HG02870 (cell line): ENCODE results near the gene PET100.
"Not testable (repeated sequence)": the region's sequence is repeated elsewhere in the genome, so short reads cannot be mapped to it uniquely, and the experiment has no call there.

Source experiments
- ATAC-seq: cut with Tn5 transposase; IDR thresholded peaks from one replicate; pipeline ENCODE4 v1.9.1; 2021; ENCODE audit warnings: mild to moderate bottlenecking, moderate library complexity; ENCODE audit not compliant: unreplicated experiment

Gene PET100

GRCh38 chr19:7632340-7633203 lies 3.0 kb downstream of the PET100 start:
- ATAC-seq: no peak

GRCh38 chr19:7633698-7634097 lies 4.1 kb downstream of the PET100 start, which contains the start of gene PCP2:
Gene PCP2 (minus strand): TSS chr19:7633719. CDS start chr19:7633457, 262 bp downstream.
- no peak for ATAC-seq

GRCh38 chr19:7635670-7636069 lies 6.1 kb downstream of the PET100 start:
- no peak for ATAC-seq

- no peak for ATAC-seq
These were observed 6.7 kb downstream of the PET100 start for GRCh38 chr19:7636317-7636690.

GRCh38 chr19:7636691-7637373 lies 7.2 kb downstream of the PET100 start, which contains the start of gene STXBP2:
Gene STXBP2 (plus strand): TSS chr19:7637110. CDS start chr19:7637150, 40 bp downstream.
- peak; percentile 51 for ATAC-seq

DNA sequence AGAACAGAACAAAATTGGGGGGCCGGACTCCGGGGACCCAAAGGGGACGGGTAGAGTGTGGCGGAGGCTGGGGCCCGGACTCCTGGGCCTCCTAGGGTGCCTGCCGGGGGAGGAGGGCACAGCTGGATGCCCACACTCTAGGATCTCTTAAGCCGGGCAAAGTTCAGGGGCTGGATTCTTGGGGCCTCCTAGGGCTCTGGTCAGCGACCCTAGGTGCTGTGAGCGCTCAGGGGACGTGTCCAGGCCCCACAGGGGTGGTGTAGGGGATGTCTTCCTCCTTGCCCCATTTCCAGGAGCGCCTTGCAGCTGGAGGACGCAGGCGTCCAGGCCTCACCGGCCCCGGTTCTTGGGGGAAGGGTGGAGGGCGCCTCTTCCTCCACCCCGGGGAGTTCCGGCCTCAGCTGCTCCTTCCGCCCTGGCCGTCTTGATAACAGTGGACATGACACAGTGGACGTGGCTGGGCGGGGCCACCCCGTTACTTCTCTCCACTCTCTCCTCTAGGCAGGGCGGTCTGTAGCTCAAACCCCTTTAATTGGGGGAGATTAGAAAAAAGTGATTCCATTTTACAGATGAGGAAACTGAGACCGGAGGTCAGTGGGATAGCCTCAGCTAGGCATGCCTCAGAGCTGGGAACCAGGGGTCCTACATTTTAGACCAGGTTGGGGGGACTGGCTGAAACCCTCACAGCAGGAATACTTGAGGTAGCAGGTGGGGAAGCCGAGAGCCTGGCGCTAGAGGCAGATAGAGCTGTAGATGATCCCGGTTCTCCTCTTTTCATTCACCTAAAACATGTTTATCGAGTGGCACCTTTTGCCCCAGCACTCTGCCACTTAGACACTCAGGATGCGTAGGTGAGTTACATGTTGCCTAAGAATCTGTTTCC lies 8.0 kb downstream of the PET100 start:
- ATAC-seq: no peak

DNA sequence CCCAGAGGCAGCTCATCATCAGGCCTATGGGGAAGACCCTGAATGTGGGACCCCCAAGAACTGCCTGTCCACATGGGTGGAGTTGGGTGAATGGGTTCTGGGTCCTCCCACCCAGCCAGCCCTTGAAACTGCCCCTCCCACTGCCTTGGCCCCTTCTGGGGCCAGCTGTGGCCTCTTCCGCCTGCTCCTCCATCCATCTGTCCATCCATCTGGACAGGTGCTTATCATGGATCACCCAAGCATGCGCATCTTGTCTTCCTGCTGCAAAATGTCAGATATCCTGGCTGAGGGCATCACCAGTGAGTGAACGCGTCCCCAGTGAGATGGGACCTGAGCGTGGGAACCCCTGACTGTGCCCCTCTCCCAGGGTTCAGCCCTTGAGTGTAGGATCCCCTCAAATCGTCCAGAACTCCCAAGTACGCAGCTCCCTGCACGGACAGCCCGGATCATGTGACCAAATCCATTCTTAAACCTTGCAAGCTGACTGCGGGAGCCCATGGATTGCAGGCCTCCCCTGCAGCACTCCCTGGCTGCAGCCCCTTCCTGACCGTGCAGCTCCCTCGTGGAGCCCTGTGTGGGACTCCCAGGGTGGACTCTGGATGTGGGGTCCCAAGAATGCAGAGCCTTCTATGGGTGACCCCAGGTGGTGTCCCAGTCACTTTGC lies 9.3 kb downstream of the PET100 start:
- no peak for ATAC-seq

DNA sequence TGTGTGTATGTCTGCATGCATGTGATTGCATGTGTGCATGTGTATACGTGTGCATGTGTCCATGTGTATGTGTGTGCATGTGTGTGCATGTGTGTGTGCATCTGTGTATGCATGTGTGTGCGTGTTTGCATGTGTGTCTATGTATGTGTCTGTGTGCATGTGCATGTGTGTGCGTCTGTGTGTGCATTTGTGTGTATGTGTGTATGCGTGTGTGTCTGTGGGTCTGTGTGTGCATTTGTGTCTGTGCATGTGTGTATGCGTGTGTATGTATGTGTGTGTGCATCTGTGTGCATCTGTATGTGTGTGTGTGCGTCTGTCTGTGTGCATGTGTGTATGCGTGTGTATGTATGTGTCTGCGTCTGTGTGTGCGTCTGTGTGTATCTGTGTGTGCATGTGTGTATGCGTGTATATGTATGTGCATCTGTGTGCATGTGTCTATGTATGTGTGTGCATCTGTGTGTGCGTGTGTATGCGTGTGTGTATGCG lies 10.3 kb downstream of the PET100 start:
- no peak for ATAC-seq

DNA sequence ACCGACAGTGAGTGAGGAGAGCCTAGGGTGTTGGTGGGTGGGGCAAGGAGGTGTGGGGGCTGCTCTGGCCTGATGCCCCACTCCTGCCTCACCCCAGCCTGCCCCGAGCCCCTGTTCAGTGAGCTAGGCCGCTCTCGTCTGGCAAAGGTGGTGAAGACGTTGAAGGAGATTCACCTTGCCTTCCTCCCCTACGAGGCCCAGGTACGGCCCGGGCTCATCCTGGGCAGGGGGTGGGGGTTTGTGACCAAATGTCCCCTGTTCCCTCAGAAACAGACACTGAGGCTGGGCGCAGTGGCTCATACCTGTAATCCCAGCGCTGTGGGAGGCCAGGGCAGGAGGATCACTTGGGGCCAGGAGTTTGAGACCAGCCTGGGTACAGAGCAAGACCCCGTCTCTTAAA lies 11.2 kb downstream of the PET100 start:
- no peak for ATAC-seq

GRCh38 chr19:7641290-7642276 lies 12.0 kb downstream of the PET100 start:
- ATAC-seq: no peak

- no peak for ATAC-seq
These were observed 12.9 kb downstream of the PET100 start for GRCh38 chr19:7642295-7643030.

DNA sequence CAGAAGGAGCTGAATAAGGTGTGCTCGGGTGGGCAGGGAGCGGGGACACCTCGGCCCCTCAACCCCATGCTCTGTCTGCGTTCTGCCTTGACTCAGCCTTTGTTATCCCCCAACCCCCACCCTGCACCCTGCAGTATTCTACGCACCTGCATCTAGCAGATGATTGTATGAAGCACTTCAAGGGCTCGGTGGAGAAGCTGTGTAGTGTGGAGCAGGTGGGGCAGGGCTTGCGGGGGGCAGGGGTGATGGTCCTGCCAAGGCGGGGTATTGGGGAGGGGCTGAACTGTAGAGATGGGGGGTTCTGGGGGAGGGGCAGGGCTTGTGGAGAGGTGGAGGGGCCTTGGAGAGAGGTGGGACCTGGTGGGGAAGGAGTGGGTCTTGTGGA lies 13.4 kb downstream of the PET100 start:
- no peak for ATAC-seq

DNA sequence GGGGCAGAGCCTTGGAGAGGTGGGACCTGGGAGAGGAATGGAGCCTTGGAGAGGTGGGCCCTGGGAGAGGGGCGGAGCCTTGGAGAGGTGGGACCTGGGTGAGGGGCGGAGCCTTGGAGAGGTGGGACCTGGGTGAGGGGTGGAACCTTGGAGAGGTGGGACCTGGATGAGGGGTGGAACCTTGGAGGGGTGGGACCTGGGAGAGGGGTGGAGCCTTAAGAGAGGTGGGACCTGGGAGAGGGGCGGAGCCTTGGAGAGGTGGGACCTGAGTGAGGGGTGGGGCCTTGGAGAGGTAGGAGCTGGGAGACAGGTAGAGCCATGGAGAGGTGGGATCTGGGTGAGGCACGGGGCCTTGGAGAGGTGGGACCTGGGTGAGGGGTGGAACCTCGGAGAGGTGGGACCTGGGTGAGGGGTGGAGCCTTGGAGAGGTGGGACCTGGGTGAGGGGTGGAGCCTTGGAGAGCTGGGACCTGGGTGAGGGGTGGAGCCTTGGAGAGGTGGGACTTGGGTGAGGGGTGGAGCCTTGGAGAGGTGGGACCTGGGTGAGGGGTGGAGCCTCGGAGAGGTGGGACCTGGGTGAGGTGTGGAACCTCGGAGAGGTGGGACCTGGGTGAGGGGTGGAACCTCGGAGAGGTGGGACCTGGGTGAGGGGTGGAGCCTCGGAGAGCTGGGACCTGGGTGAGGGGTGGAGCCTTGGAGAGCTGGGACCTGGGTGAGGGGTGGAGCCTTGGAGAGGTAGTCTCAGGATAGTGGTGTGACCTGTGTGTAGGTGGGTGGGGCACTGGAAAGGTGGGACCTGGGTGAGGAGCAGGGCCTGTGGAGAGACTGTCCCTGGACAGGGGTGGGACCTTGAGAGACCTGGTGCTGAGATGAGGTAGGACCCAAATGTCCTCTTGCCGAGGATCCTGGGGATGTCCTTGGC lies 14.3 kb downstream of the PET100 start:
- ATAC-seq: not testable (repeated sequence)

GRCh38 chr19:7644550-7644877 lies 14.9 kb downstream of the PET100 start:
- ATAC-seq: no peak

GRCh38 chr19:7645163-7645562 lies 15.6 kb downstream of the PET100 start:
- ATAC-seq: no peak

DNA sequence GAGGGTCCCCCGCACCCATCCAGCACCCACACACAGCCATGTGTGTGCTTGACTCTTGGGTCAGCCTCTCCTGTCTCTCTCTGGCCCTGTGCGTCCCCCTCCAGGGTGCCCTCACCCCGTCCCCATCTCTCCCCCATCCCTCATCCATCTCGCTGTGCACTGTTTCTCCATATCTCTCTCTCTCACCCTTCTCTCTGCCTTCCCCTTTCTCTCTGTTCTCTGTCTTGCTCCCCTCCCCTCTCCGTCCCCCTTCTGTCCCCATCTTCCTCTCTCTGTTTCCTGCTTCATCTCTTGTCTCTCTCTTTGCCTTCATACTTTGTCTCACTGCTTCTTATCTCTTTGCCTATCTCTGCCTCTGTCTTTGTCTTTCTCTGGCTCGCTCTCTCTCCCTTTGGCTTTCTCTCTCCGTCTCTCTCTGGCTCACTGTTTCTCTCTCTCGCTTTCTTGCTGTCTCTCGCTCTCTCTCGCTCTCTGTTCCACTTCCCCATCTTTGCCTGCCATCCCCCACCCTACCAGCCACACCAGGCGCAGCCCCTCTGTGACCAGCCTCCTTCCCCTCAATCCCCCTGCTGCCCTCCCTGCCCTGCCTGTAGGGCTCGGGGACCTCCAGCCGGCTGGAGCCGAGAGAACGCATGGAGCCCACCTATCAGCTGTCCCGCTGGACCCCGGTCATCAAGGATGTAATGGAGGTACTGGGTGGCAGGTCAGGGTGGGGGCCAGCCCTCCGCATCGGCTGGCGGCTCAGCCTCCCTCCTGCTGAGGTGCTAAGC lies 16.2 kb downstream of the PET100 start:
- no peak for ATAC-seq

DNA sequence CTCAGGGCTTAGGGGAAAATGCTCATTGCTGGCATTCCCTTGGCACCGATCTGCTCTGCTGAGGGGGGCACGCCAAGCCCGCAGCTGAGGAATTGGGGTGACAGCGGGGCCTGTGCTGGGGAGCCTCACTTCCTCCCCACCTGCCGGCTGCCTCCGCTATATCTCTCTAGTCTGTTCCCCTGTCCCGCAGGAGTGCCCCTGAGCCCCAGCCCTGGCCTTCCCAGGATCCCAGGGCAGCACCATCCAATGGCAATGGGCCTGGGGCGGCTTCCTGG lies 16.8 kb downstream of the PET100 start:
- ATAC-seq: no peak
